Endothelial cell of umbilical vein (primary cell): Measurements from ENCODE around the gene LAIR2.
"Not testable (repeated sequence)": the region's sequence is repeated elsewhere in the genome, so short reads cannot be mapped to it uniquely, and the experiment has no call there.

ENCODE experiments used
- CTCF ChIP-seq, 2 donors: IDR thresholded peaks; 1 replicate in 1 of 2; 2 replicates in 1 of 2; pipeline ENCODE4 v1.5.1; 2011; ENCODE audit warnings: low read length in 2 of 2, mild to moderate bottlenecking in 2 of 2, moderate library complexity in 2 of 2, control low read depth in 1 of 2, inconsistent platforms in 1 of 2, low read depth in 1 of 2; ENCODE audit not compliant: insufficient read depth in 1 of 2; ENCODE audit errors: extremely low read depth in 1 of 2
- EZH2 ChIP-seq: IDR thresholded peaks from 2 replicates; pipeline ENCODE4 v1.6.1; 2012; ENCODE audit warnings: borderline replicate concordance, low read depth, mild to moderate bottlenecking, moderate library complexity, low read length, inconsistent platforms; ENCODE audit not compliant: severe bottlenecking
- MAX ChIP-seq: IDR thresholded peaks from 2 replicates; pipeline ENCODE4 v1.6.1; 2011; ENCODE audit not compliant: insufficient read depth, insufficient read length
- POLR2A ChIP-seq: IDR thresholded peaks from 2 replicates; pipeline ENCODE4 v1.6.1; 2012; ENCODE audit warnings: low read depth, mild to moderate bottlenecking, control low read depth, low read length
- POLR2AphosphoS5 ChIP-seq: IDR thresholded peaks from 2 replicates; pipeline ENCODE4 v1.6.1; 2012; ENCODE audit warnings: low read depth, mild to moderate bottlenecking, control low read depth, low read length, moderate library complexity; ENCODE audit not compliant: insufficient read depth

GRCh38 chr19:54508487-54508886 is 5.9 kb downstream of the LAIR2 start:
- not testable (repeated sequence) for TF ChIP-seq CTCF (IDR thresholded peaks at IDR 0.05; ENCODE audit: extremely low read depth in 1 of 2, insufficient read depth in 1 of 2, low read depth in 1 of 2, low read length in 2 of 2); POLR2AphosphoS5; POLR2A; MAX; EZH2
